Lower leg skin (tissue), 3 donors: Measurements from ENCODE around the gene RAD9A.

Experiments
- CTCF ChIP-seq, 3 donors: fragments of 450-650 bp; IDR thresholded peaks; one replicate each; pipeline ENCODE4 v1.5.1; 2016; ENCODE audit warnings: antibody characterized with exemption in 3 of 3, mild to moderate bottlenecking in 3 of 3, moderate library complexity in 2 of 3
- POLR2A ChIP-seq, 2 donors: fragments of 450-650 bp; IDR thresholded peaks; one replicate each; pipeline ENCODE4 v1.6.1; 2016 to 2017; ENCODE audit warnings: antibody characterized with exemption in 2 of 2, mild to moderate bottlenecking in 1 of 2, moderate library complexity in 1 of 2

DNA sequence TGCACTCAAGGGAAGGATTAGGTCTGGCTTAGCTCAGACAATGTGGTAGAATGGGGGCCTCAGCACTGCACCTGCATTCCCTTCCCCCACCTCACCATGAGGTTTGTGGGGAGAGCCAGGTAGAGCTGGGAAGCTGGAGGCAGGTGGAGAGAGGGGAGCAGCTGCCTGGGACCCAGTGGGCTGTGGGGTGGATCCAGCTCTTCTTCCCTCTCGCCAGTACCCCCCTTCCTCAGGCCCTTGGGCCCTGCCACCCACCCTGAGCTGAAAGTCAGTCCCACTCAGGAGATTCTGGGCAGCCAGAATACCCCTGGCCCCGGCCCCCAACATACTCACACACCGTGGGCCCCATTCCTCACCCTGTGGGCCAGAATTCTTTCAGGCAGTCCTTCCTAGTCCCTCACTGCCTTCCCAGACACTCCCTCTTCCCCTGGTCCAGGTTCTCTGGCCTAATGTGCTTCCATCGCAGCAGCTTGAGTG is 35.4 kb upstream of the RAD9A start:
- TF ChIP-seq CTCF (IDR thresholded peaks at IDR 0.05) = no peak
- TF ChIP-seq POLR2A (IDR thresholded peaks at IDR 0.05) = no peak
